H1 (cell line): Measurements from ENCODE around the gene MAP1B. TPM values are rescaled to one million over a fixed set of nuclear protein-coding genes. Genes with fewer than 3 reads are reported as not detected.

ENCODE experiments used
- BACH1 ChIP-seq: IDR thresholded peaks from 2 replicates; pipeline ENCODE4 v1.6.1; 2012; ENCODE audit warnings: low read length, improper control_type of control experiment
- CHD7 ChIP-seq: fragments of 300-600 bp; sonication (generic); IDR thresholded peaks from 2 replicates; pipeline ENCODE4 v1.7.1; 2012; ENCODE audit warnings: low read length, moderate library complexity, mild to moderate bottlenecking, inconsistent platforms; ENCODE audit not compliant: insufficient replicate concordance
- GABPA ChIP-seq: IDR thresholded peaks from 2 replicates; pipeline ENCODE4 v1.6.1; 2011; ENCODE audit warnings: mild to moderate bottlenecking, low read length, moderate library complexity, borderline replicate concordance; ENCODE audit not compliant: insufficient read depth
- JUN ChIP-seq: IDR thresholded peaks from 2 replicates; pipeline ENCODE4 v1.6.1; 2011; ENCODE audit warnings: low read depth, mild to moderate bottlenecking, improper control_type of control experiment, low read length
- KDM5A ChIP-seq: fragments of 200-600 bp; IDR thresholded peaks from 2 replicates; pipeline ENCODE4 v1.7.1; 2012; ENCODE audit warnings: mild to moderate bottlenecking, low read length, inconsistent platforms, mixed read lengths
- SIN3A ChIP-seq, 2 experiments: IDR thresholded peaks in 1 of 2; conservative IDR thresholded peaks in 1 of 2; 2 replicates each; pipeline ENCODE4 v1.6.1; 2011 to 2012; ENCODE audit warnings: low read length in 2 of 2, improper control_type of control experiment in 1 of 2, low read depth in 1 of 2, mild to moderate bottlenecking in 1 of 2
- SRF ChIP-seq: IDR thresholded peaks from 2 replicates; pipeline ENCODE4 v1.6.1; 2011; ENCODE audit warnings: mild to moderate bottlenecking, low read depth, low read length, moderate library complexity
- YY1 ChIP-seq: IDR thresholded peaks from 2 replicates; pipeline ENCODE4 v1.6.1; 2011; ENCODE audit warnings: low read depth, mild to moderate bottlenecking, low read length
- polyA plus RNA-seq, 7 experiments: library from polyadenylated mRNA; depleted of rRNA in 3 of 7; stranded (reverse) in 5 of 7; unstranded in 2 of 7; fragments of >200 nt in 5 of 7; fragments of 200-250 nt in 2 of 7; gene quantifications; 1 replicate in 5 of 7; 2 replicates in 1 of 7; 4 replicates in 1 of 7; pipeline versions ENCODE4 v1.2.1 to v1.2.3, GENCODE V29; 2011 to 2013; ENCODE audit warnings: missing spikeins in 2 of 7, mixed read lengths in 2 of 7
- total RNA-seq: library from RNA; stranded (reverse); fragmentation: NEBNext Ultra II Directional; extraction: Animal tissue kit (Norgen Biotek cat#: 25700); gene quantifications from 2 replicates; pipeline ENCODE4 v1.2.1, GENCODE V29; 2021

MAP1B gene
- total and polyA plus RNA-seq, 2 of the 8 experiments (the other 6 are each of a cell fraction or from before 2014, with no cell fraction given) = 24.5 to 120 TPM

GRCh38 chr5:72179028-72179815 lies 71.9 kb downstream of the MAP1B start (continued):
- no peak for TF ChIP-seq CHD7
- no peak for TF ChIP-seq SRF
- no peak for TF ChIP-seq JUN
- TF ChIP-seq SIN3A (conservative IDR thresholded peaks at IDR 0.05 in 1 of 2, IDR thresholded peaks at IDR 0.05 in 1 of 2; ENCODE audit: low read depth in 1 of 2, low read length in 2 of 2) = no peak
- no peak for TF ChIP-seq GABPA
- TF ChIP-seq KDM5A = no peak
- no peak for TF ChIP-seq BACH1
- TF ChIP-seq YY1 = no peak
